Measurements from ENCODE around the gene RITA1. TPM values are rescaled to one million over a fixed set of nuclear protein-coding genes. Genes with fewer than 3 reads are reported as not detected.
A peak's percentile ranks its signal among the peaks of the same experiment; 100 is the strongest.
"Not testable (repeated sequence)": the region's sequence is repeated elsewhere in the genome, so short reads cannot be mapped to it uniquely, and the experiment has no call there.

The RITA1 gene, protein sequence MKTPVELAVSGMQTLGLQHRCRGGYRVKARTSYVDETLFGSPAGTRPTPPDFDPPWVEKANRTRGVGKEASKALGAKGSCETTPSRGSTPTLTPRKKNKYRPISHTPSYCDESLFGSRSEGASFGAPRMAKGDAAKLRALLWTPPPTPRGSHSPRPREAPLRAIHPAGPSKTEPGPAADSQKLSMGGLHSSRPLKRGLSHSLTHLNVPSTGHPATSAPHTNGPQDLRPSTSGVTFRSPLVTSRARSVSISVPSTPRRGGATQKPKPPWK
- 14.7 TPM for polyA plus RNA-seq (2013, experiment 1 of 2; ENCODE audit: insufficient read length)
- 16.5 TPM for polyA plus RNA-seq (2013, experiment 2 of 2; ENCODE audit: insufficient read length)

GRCh38 chr12:113185180-113186032, at the start of gene RITA1, which contains the start of gene DDX54:
Gene RITA1 (plus strand): TSS chr12:113185721. CDS start chr12:113186747, 1,026 bp downstream.
Gene DDX54 (minus strand): TSS chr12:113185478. CDS start chr12:113185451, 27 bp downstream.
- peak; percentile 67 for DNase-seq

GRCh38 chr12:113136128-113136989, 49.2 kb upstream of the RITA1 start:
- no peak for DNase-seq

GRCh38 chr12:113136990-113137511, 48.5 kb upstream of the RITA1 start:
- no peak for DNase-seq

DNA sequence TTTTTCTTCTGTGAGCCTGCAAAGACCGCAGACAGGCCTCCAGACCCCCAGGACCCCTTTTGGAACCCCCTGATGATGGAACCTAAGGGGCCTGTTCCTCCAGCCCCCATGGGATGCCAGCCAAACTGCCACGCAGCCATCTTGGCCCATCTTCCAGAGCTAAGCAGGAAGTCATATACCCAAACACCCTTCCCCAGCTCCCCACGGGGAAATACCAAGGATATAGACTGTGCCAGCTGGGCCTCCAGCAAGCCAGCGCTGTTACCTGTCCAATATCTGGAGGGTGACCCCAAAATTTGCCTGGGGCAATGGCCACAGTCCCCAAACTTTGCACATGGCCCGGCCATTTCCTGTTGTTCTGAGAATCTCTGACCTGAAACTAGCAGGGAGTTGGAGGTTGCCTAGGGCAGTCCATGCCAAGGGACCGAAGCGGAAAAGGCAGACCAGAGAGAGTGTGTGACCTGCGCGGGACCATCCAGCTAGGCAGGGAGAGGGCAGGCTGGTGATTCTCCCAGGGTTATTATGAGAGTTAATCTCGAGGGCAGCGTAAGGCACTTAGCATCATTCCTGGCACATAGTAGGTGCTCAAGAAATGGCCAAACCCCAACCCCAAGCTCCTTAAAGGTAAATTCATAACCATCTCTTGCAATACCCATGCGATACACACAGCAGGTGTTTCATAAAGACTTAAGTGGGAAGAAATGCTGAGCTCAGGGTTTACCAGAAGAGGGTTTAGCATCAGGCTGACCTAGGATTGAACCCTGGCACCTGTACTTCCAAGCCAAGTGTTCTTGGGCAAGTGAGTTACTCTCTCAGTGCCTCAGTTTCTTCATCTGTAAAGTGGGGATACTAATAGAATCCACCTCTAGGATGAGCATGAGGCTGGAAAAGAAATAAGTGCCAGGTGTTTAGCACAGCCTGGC, 47.4 kb upstream of the RITA1 start:
- DNase-seq: no peak

DNA sequence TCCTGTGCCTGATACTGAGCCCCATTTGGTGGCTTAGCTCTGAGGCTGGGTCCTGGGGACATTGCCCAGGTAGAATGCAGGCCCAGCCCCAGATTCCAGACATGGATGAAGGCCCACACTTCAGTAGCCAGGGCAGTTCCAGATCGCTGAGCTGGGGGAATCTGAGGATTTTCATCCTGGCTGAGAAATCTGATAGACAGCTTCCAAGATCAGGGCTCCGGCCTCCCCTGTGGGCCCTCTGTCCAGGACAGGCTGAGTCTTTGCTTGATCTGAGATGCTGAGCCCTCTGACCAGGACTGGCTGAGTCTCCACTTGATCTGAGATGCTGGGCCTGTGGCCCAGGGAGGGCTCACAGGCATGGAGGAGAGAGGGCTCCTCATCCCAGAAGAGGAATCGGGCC, 46.7 kb upstream of the RITA1 start:
- no peak for DNase-seq

- no peak for DNase-seq
These were observed 44.8 kb upstream of the RITA1 start for GRCh38 chr12:113140706-113141105.

GRCh38 chr12:113141716-113142115, 43.8 kb upstream of the RITA1 start:
- DNase-seq: not testable (repeated sequence)

GRCh38 chr12:113142173-113142885, 43.2 kb upstream of the RITA1 start:
- DNase-seq: no peak

DNA sequence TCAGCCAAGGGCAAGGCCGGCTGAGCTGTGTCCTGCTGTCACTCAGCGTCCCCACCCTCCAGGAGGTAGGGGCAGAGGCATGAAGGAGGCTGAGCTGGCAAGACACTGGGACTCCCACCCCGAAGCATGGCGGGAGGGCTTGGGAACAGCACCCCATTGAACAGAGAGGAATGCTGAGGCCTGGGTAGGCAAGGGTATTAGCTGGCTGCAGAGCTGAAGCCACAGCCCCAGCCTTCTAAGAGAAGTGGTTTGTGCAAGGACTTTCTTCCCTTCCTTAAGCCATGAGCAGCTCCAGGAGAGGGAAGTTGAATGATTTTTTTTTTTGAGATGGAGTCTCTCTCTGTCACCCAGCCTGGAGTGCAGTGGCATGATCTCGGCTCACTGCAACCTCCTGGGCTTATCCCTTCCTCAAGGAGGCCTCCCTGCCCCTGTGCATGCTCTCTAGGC, 42.6 kb upstream of the RITA1 start:
- DNase-seq: no peak

DNA sequence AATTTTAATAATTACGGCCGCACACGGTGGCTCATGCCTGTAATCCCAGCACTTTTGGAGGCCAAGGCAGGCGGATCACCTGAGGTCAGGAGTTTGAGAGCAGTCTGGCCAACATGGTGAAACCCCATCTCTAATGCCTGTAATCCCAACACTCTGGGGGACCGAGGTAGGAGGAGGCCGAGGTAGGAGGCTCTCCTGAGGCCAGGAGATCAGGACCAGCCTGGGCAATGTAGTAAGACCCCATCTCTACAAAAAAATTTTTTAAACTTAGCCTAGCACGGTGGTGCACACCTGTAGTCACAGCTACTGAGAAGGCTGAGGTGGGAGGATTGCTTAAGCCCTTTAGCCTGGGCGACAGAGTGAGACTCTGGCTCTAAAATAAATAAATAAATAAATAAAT, 41.6 kb upstream of the RITA1 start:
- DNase-seq: no peak

DNA sequence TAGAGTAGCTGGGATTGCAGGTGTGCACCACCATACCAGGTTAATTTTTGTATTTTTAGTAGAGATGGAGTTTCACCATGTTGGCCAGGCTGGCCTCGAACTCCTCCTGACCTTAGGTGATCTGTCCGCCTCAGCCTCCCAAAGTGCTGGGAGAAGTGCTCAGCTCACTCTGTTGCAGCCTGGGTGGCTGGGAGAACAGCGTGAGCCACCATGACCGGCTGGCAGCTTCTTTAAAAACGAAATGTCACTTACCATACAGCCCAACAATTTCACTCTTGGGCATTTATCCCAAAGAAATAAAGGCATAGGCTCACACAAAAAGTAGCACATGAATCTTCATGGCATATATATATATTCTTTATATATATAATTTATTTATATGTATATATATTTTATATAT, 40.7 kb upstream of the RITA1 start:
- no peak for DNase-seq

DNA sequence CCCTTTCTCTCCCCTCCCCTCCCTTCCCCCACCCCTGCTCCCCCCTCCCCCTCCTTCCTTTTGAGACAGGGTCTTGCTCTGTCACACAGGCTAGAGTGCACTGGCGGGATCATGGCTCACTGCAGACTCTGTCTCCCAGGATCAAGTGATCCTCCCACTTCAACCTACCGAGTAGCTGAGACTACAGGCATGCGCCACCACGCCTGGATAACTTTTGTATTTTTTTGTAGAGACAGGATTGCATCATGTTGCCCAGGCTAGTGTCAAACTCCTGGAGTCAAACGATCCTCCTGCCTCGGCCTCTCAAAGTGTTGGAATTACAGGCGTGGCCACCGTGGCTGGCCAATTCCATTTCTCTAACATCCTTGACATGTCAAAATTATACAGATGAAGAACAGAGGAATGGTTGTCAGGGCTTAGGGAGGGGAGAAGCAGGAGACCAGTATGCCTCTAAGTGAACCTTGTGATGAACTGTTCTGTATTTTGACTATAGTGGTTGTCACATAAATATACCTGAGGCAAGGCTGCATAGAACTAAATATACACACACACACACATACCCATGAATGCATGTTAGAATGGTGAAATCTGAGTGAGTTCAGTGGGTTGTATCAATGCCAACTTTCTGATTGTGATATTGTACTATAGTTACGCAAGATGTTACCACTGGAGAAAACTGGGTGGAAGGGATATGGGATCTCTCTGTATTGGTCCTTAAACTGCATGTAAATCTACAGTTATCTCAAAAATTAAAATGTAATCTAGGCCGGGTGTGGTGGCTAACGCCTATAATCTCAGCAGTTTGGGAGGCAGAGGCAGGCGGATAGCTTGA, 39.6 kb upstream of the RITA1 start:
- no peak for DNase-seq

DNA sequence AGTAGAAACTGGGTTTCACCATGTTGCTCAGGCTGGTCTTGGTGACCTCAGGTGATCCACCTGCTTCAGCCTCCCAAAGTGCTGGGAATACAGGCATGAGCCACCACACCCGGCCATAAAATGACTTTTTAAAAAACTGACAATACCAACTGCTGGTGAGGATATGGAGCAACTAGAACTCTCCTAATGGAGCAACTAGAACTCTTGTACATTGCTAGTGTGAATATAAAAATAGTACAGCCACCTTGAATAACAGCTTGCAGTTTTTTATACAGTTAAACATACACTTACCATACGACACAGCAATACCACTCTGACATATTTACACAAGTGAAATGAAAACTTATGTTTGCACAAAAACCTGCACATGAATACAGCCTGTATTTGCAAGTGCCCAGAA, 38.5 kb upstream of the RITA1 start:
- DNase-seq: no peak

DNA sequence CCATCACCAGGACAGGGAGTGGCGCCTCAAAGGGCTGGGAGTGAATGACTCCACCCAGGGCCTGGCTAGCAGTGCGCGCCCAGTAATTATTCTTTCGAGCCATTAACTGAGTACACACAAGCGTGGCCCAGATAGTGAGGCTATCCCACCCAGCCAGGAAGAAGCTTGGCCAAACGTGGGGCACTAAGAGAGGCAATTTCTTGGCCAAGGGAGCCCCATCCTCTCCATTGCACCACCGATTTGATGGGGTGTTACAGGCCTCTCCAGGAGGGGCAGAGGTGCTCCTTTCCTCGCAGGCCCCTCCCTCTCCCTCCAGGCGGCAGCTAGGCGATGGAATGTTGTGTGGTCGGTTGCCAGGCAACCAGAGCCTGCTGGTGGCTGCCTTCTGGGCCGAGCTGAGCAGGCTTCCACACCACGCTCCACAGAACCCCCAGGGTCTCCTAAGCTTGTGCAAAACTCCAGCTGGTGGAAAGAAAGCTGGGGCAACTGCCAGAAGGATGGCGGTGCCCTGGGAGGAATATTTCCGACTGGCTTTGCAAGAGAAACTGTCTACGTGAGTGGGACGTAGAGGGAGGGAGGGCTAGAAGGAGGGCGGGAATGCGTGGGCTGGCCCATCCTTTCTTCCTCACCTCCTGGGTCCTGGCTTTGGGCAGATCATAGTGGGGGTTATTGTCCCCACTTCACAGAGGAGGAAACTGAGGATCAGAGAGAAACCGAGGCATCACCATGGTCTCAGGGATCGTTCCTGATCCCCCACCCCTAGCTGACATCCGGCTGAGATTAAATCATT, 36.0 kb upstream of the RITA1 start, which contains the start of gene CFAP73:
CFAP73 (plus strand) TSS at position 364 of the 790 bp plus-strand sequence; CDS start at position 498, 134 bp downstream.
- peak; percentile 86 for DNase-seq

- no peak for DNase-seq
These were observed 33.9 kb upstream of the RITA1 start for GRCh38 chr12:113151655-113152054.

DNA sequence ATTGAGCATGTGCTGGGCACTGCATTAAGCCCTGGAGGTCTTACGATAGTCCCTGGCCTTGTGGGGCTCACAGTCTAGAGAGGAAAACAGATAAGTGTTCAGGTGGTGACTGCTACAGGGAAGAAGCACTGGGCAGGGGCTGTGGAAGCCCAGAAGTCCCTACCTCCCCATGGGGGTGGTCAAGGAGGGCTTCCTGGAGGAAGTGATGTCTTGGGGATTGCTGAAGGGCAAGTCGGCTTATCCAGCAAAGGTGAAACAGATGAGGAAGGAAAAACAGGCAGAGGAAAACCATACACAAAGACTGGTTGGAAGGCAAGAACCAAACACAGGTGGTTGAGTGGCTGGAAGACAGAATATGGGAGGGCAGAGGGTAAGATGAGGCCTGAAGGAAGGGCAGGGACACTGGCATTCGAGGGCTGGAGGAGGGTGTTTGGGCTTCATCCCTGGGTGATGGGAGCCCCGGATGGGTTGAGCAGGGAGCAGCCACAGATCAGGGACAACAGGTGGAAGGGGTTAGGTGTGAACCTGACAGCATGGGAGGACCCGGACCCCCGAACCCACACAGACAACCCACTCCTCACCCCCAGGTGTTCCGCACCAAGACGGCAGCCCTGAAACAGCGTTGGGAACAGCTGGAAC, 33.2 kb upstream of the RITA1 start:
- no peak for DNase-seq

GRCh38 chr12:113152835-113153814, 32.4 kb upstream of the RITA1 start:
- peak; percentile 58 for DNase-seq
